Fibroblast of lung (primary cell): Measurements from ENCODE around the gene TMBIM4. TPM values are rescaled to one million over a fixed set of nuclear protein-coding genes. Genes with fewer than 3 reads are reported as not detected.

Experiments used
- DNase-seq, 2 donors: peaks; one replicate each; pipeline versions ENCODE4 v3.0.0 to v3.0.0-alpha.2; 2010; ENCODE audit warnings: low read depth in 2 of 2
- H2AFZ ChIP-seq: 2 replicates; pipeline ENCODE4 v1.5.1; 2012; ENCODE audit warnings: low read length, control low read depth, inconsistent platforms
- H3K27ac ChIP-seq: 2 replicates; pipeline ENCODE4 v1.5.1; 2011; ENCODE audit warnings: low read length, control low read depth; ENCODE audit not compliant: insufficient read depth
- H3K27me3 ChIP-seq: 2 replicates; pipeline ENCODE4 v1.5.1; 2011; ENCODE audit warnings: mild to moderate bottlenecking, low read length; ENCODE audit not compliant: control insufficient read depth, insufficient read depth
- H3K36me3 ChIP-seq: 2 replicates; pipeline ENCODE4 v1.5.1; 2011; ENCODE audit warnings: low read length; ENCODE audit not compliant: control insufficient read depth, insufficient read depth
- H3K4me1 ChIP-seq: 2 replicates; pipeline ENCODE4 v1.5.1; 2011; ENCODE audit warnings: low read length; ENCODE audit not compliant: control insufficient read depth, insufficient read depth; ENCODE audit errors: extremely low read depth
- H3K4me2 ChIP-seq: 2 replicates; pipeline ENCODE4 v1.5.1; 2011; ENCODE audit warnings: low read length, control low read depth; ENCODE audit not compliant: insufficient read depth; ENCODE audit errors: extremely low read depth
- H3K4me3 ChIP-seq, 4 experiments: fragments of 200-600 bp in 1 of 4; sonication (generic) in 1 of 4; replicated peaks in 1 of 4; 2 replicates each; pipeline ENCODE4 v1.5.1; 2011 to 2016; ENCODE audit warnings: low read length in 4 of 4, low read depth in 3 of 4, mild to moderate bottlenecking in 3 of 4, control low read depth in 2 of 4, inconsistent platforms in 1 of 4, mixed read lengths in 1 of 4; ENCODE audit not compliant: insufficient read depth in 1 of 4; ENCODE audit errors: control extremely low read depth in 1 of 4
- H3K79me2 ChIP-seq: 2 replicates; pipeline ENCODE4 v1.5.1; 2012; ENCODE audit warnings: mild to moderate bottlenecking, low read length, inconsistent platforms; ENCODE audit not compliant: control insufficient read depth, insufficient read depth
- H3K9ac ChIP-seq: 2 replicates; pipeline ENCODE4 v1.5.1; 2011; ENCODE audit warnings: mild to moderate bottlenecking, low read length, control low read depth; ENCODE audit not compliant: insufficient read depth
- H3K9me3 ChIP-seq: 2 replicates; pipeline ENCODE4 v1.5.1; 2012; ENCODE audit warnings: low read depth, low read length; ENCODE audit not compliant: control insufficient read depth, insufficient read depth
- H4K20me1 ChIP-seq: 2 replicates; pipeline ENCODE4 v1.5.1; 2011; ENCODE audit warnings: low read length; ENCODE audit not compliant: control insufficient read depth, insufficient read depth; ENCODE audit errors: extremely low read depth
- CTCF ChIP-seq, 2 donors: IDR thresholded peaks in 1 of 2; conservative IDR thresholded peaks in 1 of 2; 1 replicate in 1 of 2; 2 replicates in 1 of 2; pipeline ENCODE4 v1.5.1; 2011 to 2012; ENCODE audit warnings: low read length in 2 of 2, control low read depth in 1 of 2, inconsistent platforms in 1 of 2, low read depth in 1 of 2, mild to moderate bottlenecking in 1 of 2
- EZH2 ChIP-seq: IDR thresholded peaks from 2 replicates; pipeline ENCODE4 v1.5.1; 2012; ENCODE audit warnings: low read length, control low read depth, mild to moderate bottlenecking; ENCODE audit errors: missing control alignments
- polyA plus RNA-seq, 2 donors: library from polyadenylated mRNA; depleted of rRNA in 1 of 2; stranded (reverse) in 1 of 2; unstranded in 1 of 2; fragments of >200 nt; gene quantifications; 2 replicates each; pipeline ENCODE4 v1.2.1, GENCODE V29; 2011 to 2012; ENCODE audit warnings: missing spikeins in 1 of 2
- total RNA-seq: library from RNA; depleted of rRNA; stranded (reverse); fragments of >200 nt; gene quantifications from 2 replicates; pipeline ENCODE4 v1.2.1, GENCODE V29; 2014

Gene TMBIM4
- total and polyA plus RNA-seq, 2 donors (not counting 1 experiment from before 2014, with no cell fraction given), result 69.2 to 140 TPM

- H3K4me2 ChIP-seq, result no peak overlapping the region
- DNase-seq, result no peak
- H2AFZ ChIP-seq, result no peak overlapping the region
- H3K36me3 ChIP-seq, result peaks cover 4% of the 10 kb centered on the region
- H3K4me1 ChIP-seq, result no peaks in the 10 kb centered on the region
- H3K9me3 ChIP-seq, result no peaks in the 10 kb centered on the region
- H3K9ac ChIP-seq, result no peak overlapping the region
- no peak overlapping the region for H3K4me3 ChIP-seq
- no peaks in the 10 kb centered on the region for H4K20me1 ChIP-seq
- TF ChIP-seq EZH2, result no peak
- TF ChIP-seq CTCF (conservative IDR thresholded peaks at IDR 0.05 in 1 of 2, IDR thresholded peaks at IDR 0.05 in 1 of 2; ENCODE audit: low read depth in 1 of 2, low read length in 2 of 2), result peak in 1 of 2 donors; percentile 11
- H3K27me3 ChIP-seq, result no peaks in the 10 kb centered on the region
- no peak overlapping the region for H3K27ac ChIP-seq
- H3K79me2 ChIP-seq, result no peaks in the 10 kb centered on the region
These were observed 49.3 kb downstream of the TMBIM4 start for GRCh38 chr12:66120477-66120876.

GRCh38 chr12:66119870-66120241, 49.9 kb downstream of the TMBIM4 start:
- TF ChIP-seq CTCF (conservative IDR thresholded peaks at IDR 0.05 in 1 of 2, IDR thresholded peaks at IDR 0.05 in 1 of 2; ENCODE audit: low read depth in 1 of 2, low read length in 2 of 2), result no peak
- no peak for TF ChIP-seq EZH2
- H3K4me1 ChIP-seq, result no peaks in the 10 kb centered on the region
- no peak overlapping the region for H3K27ac ChIP-seq
- H2AFZ ChIP-seq, result no peak overlapping the region
- no peak overlapping the region for H3K4me3 ChIP-seq
- no peaks in the 10 kb centered on the region for H4K20me1 ChIP-seq
- H3K36me3 ChIP-seq, result peaks cover 4% of the 10 kb centered on the region
- no peaks in the 10 kb centered on the region for H3K79me2 ChIP-seq
- DNase-seq, result no peak
- H3K4me2 ChIP-seq, result no peak overlapping the region
- H3K27me3 ChIP-seq, result no peaks in the 10 kb centered on the region
- no peak overlapping the region for H3K9ac ChIP-seq
- H3K9me3 ChIP-seq, result no peaks in the 10 kb centered on the region

DNA sequence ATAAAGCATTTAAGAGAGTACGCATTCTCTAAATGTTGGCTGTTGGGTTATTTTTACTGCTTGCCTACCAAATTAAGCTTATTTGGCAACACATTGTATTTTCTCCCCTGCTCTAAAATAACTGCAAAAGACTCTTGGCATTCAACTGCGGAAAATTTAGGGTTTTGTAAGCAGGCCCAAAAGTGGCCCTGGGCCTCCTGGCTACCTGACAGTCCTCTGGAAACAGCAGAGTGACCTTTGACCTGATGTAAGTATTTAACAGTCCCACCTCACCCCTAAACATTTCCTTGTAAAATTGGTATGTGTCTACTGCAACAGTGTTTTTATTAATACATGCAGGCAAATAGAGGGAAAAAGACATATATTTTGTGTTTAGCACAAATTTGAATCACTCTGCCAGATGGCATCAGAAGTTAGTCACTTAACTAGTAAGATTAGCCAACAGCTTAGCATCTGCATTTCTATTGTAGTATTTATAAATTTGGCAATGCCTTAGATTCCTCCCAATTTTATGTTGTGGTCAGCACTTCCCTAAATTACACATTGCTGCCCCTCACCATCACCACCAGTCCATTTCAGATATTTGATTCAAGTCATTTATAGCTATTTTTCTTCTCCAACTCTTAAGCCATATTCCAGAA, 50.4 kb downstream of the TMBIM4 start:
- Histone ChIP-seq H3K27ac (no peak overlapping the region), H3K27me3 (no peaks in the 10 kb centered on the region), H3K4me3 (no peak overlapping the region), H3K9ac (no peak overlapping the region), H3K4me2 (no peak overlapping the region), H3K79me2 (no peaks in the 10 kb centered on the region), H3K36me3 (peaks cover 2% of the 10 kb centered on the region), H2AFZ (no peak overlapping the region), H4K20me1 (no peaks in the 10 kb centered on the region), H3K4me1 (no peaks in the 10 kb centered on the region), H3K9me3 (no peaks in the 10 kb centered on the region)
- TF ChIP-seq CTCF (conservative IDR thresholded peaks at IDR 0.05 in 1 of 2, IDR thresholded peaks at IDR 0.05 in 1 of 2; ENCODE audit: low read depth in 1 of 2, low read length in 2 of 2) (no peak), EZH2 (no peak)
- DNase-seq, result no peak
